NCI-H460 (cell line): ENCODE results near the gene OR2A7. TPM values are rescaled to one million over a fixed set of nuclear protein-coding genes. Genes with fewer than 3 reads are reported as not detected.
"Not testable (repeated sequence)": the region's sequence is repeated elsewhere in the genome, so short reads cannot be mapped to it uniquely, and the experiment has no call there.

ENCODE experiments used
- DNase-seq: peaks from one replicate; pipeline ENCODE4 v3.0.0-alpha.2; 2016; ENCODE audit warnings: low read depth; ENCODE audit errors: extremely low read depth
- polyA plus RNA-seq: library from polyadenylated mRNA; depleted of rRNA; stranded (reverse); fragments of >200 nt; gene quantifications from 2 replicates; pipeline ENCODE4 v1.2.3, GENCODE V29; 2014; cell fraction: nucleus; rRNA removed
- total RNA-seq: library from RNA; depleted of rRNA; stranded (reverse); fragments of >200 nt; shearing (Covaris generic); gene quantifications from 2 replicates; pipeline ENCODE4 v1.2.3, GENCODE V29; 2014; rRNA removed

OR2A7 gene
- total RNA-seq: not detected in 2 replicates
- polyA plus RNA-seq: not detected in 2 replicates

- not testable (repeated sequence) for DNase-seq
These were observed at the start of gene OR2A7 for GRCh38 chr7:144264692-144265091. TSS of gene OR2A7 (minus strand) at chr7:144264792. CDS start at chr7:144259628, 5,164 bp downstream.

- not testable (repeated sequence) for DNase-seq
These were observed 47.4 kb upstream of the OR2A7 start, which contains the start of gene OR2A1 for GRCh38 chr7:144311872-144312469. TSS of gene OR2A1 (plus strand) at chr7:144312419. CDS start at chr7:144318125, 5,706 bp downstream.

- DNase-seq: not testable (repeated sequence)
These were observed 46.6 kb upstream of the OR2A7 start for GRCh38 chr7:144311218-144311617.

- not testable (repeated sequence) for DNase-seq
These were observed 45.1 kb upstream of the OR2A7 start for GRCh38 chr7:144309702-144310101.

GRCh38 chr7:144305156-144305555 is 40.6 kb upstream of the OR2A7 start:
- not testable (repeated sequence) for DNase-seq

GRCh38 chr7:144303607-144304006 is 39.0 kb upstream of the OR2A7 start:
- DNase-seq: not testable (repeated sequence)

- not testable (repeated sequence) for DNase-seq
These were observed 38.1 kb upstream of the OR2A7 start for GRCh38 chr7:144302578-144303303.

GRCh38 chr7:144293794-144294499 is 29.4 kb upstream of the OR2A7 start:
- not testable (repeated sequence) for DNase-seq

GRCh38 chr7:144292384-144293161 is 28.0 kb upstream of the OR2A7 start:
- DNase-seq: not testable (repeated sequence)

GRCh38 chr7:144291607-144292006 is 27.0 kb upstream of the OR2A7 start:
- DNase-seq: not testable (repeated sequence)

GRCh38 chr7:144287171-144287784 is 22.7 kb upstream of the OR2A7 start:
- DNase-seq: not testable (repeated sequence)

- not testable (repeated sequence) for DNase-seq
These were observed 19.1 kb upstream of the OR2A7 start for GRCh38 chr7:144283716-144284115.

GRCh38 chr7:144282490-144282889 is 17.9 kb upstream of the OR2A7 start:
- not testable (repeated sequence) for DNase-seq

GRCh38 chr7:144281981-144282380 is 17.4 kb upstream of the OR2A7 start:
- DNase-seq: not testable (repeated sequence)

GRCh38 chr7:144280010-144280409 is 15.4 kb upstream of the OR2A7 start:
- DNase-seq: not testable (repeated sequence)

- not testable (repeated sequence) for DNase-seq
These were observed 10.7 kb upstream of the OR2A7 start for GRCh38 chr7:144275281-144275680.

- not testable (repeated sequence) for DNase-seq
These were observed 4.6 kb upstream of the OR2A7 start, which contains the start of gene CTAGE8 for GRCh38 chr7:144269188-144269587. TSS of gene CTAGE8 (minus strand) at chr7:144269288. CDS start at chr7:144269250, 38 bp downstream.

- DNase-seq: not testable (repeated sequence)
These were observed 2.5 kb downstream of the OR2A7 start for GRCh38 chr7:144262128-144262527.

- not testable (repeated sequence) for DNase-seq
These were observed 5.5 kb downstream of the OR2A7 start for GRCh38 chr7:144259067-144259466.

GRCh38 chr7:144256112-144256511 is 8.5 kb downstream of the OR2A7 start:
- DNase-seq: no peak
